Suppressor macrophage treated with lipopolysaccharide for 4 hours (primary cell): ENCODE measurements around the gene SUPT5H.

Experiments
- DNase-seq: peaks from one replicate; pipeline ENCODE4 v3.0.0-alpha.2; 2020

SUPT5H gene

DNA sequence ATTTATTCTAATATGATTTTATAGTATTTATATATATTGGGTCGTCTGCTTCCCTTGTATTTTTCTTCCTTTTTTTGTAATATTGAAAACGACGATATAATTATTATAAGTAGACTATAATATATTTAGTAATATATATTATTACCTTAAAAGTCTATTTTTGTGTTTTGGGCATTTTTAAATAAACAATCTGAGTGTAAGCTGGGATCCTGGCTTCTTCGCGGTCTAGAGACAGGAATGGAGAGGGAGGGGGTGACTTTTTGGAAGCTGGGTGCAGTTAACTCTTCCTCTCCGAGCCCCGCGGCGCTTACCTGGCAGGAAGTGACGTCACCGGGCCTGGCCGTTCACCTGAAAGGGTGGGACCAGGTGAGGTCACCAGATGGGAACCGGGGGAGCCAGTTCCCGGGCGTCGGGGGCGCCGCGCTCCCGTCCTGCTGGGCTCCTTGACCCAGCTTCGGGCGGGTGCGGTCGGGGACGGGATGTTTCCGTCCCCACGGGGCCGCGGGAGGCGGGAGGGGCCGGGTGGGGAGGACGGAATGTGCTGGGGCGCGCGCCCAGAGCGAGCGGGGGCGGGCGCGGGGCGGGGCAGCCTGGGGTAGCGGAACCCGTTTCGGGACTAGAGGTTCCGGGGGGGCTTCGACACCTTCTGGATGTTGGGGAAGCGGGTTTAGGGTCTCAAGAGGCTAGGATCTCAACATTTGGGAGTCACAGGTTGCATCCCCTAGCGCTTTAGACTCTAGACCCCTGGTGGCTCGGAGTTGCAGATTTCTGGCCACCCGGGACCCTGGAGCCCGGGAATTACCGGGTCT lies 36.0 kb upstream of the SUPT5H start:
- peak; percentile 91 for DNase-seq

DNA sequence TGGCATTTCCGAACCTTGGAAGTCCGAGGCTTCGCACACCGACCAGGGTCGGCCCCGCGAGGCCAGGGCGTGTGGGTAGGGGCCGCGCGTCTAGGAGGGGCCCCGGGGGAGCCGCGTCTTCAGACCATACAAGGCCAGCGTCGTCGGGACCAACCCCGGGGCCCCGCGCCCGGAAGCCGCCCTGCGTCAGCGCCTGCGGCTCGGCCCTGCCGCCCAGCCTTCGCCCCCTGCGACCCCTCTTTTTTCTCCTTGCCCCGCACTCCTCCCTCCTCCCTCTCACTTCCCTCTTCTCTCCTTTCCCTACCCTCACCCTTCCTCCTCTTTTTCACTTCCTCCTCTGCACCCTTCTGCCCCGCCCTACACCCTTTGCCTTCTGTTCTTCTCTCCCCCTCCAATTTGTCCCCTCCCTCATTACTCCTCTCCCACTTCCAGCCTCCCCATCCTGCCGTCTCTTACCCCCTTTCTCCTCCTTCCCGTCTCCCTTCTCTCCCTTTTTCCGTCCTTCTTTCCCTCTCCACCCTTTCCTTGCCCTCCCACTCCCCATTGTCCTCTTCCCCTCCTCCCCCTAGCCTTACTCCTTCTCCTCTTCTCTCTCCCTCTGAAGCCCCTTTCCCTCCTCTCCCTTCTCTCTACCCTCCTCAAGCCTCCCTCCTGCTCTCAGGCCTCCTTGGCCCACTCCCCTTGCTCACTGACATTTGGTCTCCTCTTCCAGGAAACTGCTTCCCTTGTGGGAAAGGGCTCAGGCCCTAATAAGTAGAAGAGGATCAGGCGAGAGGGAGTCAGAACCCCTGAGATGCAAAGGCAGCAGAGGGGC lies 35.2 kb upstream of the SUPT5H start:
- DNase-seq: peak; percentile 90

DNA sequence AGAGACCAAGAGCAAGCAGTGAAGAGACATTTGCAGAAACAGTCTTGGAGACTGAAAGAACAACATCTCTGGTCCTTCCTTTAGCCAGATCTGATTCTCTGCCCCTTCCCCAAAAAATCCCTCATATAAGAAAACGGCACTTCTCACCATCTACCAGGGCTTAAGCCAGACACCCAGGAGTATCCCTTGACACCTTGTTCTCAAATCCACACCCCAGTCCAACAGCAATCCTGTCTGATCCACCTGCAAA lies 34.6 kb upstream of the SUPT5H start:
- DNase-seq: no peak

DNA sequence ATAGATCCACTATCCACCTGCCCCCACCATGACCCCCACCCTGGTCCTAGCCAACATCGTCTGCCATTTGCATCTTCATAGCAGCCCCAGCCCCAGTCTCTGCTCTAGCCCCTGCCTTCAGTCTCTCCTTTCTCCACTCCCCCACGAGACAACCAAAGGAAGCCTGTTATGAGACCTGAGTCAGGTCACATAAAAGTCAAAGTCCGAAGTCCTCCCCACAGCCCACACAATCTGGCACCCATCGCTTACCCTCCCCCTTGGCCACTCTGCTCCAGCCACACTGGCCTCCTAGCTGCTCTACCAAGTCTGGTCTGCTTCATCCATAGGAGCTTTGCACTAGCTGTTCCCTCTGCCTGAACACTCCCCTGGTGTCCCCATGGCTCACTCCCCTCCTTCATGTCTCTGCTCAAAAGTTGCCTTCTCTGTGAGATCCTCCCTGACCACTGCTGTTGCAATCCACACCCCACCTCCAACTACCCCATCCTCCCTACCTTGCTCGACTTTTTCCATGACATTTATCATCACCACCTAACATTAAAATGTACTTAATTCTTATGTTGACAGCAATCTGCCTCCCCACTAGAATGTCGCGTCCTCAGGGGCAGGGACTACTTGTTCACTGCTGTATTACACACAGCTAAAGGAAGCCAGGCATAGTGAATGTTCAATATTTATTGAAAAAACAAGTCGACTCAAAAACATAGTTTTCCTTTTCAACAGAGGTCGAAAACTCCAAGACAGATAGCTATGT lies 34.1 kb upstream of the SUPT5H start:
- peak; percentile 73 for DNase-seq

DNA sequence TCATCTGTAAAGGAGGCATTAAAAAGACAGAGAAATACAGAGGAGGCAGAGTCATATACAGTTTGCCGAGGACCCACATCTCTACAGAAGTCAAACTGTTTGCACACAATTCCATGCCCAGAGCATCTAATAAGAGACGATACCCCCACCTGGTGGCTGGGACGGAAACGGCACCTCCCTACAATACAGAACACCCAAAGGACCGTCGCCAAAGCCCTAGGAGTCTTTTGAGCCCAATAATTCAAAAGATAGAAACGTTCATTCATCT lies 33.6 kb upstream of the SUPT5H start:
- DNase-seq: peak; percentile 96

DNA sequence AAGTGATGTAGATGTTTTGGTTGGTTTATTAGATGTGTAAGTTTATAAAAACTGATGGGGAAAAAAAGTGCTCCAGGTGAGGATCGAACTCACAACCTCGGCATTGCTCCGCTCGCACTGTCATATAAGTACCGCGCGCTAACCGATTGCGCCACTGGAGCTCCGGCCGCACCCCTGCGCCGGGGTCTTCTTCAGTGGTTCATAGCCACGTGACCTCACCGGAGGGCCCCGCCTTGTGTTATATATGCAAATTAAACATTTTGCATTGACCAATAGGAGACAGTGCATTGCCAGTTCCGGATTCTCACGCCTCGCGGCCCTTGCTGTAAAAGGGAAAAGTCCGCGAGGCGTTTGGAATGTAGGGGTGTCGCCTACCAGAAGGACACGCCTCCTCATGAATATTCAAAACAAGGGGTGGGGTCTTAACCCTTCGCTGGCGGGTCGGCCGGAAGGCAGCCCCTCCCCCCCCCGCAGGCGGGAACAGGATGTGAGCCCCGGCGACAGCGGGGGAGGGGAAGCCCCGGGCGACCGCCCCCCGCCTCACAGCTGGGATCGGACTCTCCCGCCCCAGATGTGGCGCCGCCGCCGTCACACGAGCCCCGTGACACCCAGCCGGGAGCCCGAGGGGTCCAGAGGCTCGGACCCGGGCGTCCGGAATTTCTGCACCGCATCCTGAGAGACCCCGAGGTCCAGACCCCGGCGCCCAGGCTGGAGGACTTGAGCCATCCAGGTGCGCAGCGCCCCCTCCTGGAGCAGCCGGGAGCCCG lies 33.1 kb upstream of the SUPT5H start, which contains the start of gene PLEKHG2:
Gene PLEKHG2 (plus strand): TSS at position 570 of the 767 bp plus-strand sequence. CDS start 1,418 bp downstream, outside the sequence.
- peak; percentile 99 for DNase-seq

DNA sequence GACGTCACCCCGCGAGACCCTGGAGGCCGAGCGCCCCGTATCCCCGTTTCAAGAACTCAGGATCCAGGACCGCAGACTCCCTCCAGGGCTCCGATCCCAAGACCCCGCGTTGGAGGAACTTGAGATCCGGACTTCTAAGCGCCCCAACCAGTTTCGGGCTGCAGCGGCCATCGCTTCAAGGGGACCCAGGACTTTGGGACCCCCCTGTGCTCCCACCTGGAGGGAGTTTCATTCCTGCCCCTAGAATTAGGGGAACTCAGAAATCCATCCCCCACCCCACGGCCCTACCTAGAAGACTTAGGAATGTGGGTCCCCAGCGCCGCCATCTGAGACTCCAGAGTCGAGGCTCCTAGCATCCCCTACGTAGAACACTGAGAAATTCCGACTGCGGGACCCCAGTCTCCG lies 32.5 kb upstream of the SUPT5H start:
- DNase-seq: peak; percentile 42

DNA sequence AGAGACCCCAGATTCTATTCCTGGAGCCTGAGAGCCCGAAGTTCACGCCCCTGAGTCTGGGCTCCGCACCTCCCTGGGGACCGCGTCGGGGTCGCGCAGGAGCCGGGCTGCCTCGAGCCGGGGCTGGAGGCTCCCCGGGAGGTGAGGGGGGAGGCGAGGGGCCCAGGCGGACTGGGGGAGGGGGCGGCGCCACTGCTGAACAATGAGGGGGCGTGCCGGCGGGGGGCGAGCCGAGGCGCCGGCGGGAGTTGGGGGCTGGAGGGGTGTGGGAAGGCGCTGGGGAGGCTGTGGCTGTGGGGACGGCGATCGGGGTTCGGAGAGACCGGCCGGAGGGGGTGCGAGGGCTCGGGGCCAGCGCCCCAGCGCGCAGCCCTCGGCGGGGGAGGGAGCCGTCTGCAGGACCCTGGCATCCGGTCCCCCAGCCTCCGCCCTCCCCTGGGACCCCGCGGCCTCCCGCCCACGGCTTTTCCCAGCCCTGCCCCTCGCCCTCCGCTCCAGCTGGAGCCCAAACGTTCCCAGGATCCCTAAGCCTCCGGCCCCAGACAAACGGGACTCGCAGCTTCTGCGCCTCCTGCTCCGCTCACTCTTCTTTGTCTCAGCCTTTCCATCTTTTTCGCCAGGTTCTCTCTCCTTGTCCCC lies 32.0 kb upstream of the SUPT5H start:
- peak; percentile 30 for DNase-seq

DNA sequence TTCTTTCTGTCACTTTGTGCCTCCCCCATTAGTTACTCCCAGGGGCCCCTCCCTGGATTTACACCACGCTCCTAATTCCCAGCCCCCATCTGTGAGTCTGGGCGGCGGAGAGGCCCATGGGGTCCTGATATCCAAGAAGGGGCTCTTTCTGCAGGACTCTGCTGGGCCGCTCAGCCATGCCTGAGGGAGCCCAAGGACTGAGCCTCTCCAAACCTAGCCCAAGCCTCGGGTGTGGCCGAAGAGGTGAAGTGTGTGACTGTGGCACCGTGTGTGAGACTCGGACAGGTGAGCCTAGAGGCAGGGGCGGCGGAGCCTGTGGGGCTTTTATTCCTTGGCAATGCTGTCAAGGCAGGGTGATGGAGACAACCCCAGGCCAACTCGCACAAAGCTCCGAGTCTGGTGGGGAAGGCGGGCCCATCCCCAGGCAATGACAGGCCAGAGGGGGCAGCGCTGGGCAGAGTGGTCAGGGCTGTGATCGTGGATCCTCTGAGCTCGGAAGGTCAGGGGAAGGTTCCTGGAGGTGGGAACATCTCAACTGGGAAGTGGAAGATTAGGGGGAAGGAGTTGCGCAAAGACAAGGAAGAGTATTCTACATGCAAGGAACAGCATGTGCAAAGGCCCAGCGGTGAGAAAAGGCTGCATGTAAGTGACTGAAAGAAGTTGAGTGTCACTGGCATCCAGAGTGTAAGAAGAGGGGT lies 31.3 kb upstream of the SUPT5H start:
- DNase-seq: peak; percentile 55

DNA sequence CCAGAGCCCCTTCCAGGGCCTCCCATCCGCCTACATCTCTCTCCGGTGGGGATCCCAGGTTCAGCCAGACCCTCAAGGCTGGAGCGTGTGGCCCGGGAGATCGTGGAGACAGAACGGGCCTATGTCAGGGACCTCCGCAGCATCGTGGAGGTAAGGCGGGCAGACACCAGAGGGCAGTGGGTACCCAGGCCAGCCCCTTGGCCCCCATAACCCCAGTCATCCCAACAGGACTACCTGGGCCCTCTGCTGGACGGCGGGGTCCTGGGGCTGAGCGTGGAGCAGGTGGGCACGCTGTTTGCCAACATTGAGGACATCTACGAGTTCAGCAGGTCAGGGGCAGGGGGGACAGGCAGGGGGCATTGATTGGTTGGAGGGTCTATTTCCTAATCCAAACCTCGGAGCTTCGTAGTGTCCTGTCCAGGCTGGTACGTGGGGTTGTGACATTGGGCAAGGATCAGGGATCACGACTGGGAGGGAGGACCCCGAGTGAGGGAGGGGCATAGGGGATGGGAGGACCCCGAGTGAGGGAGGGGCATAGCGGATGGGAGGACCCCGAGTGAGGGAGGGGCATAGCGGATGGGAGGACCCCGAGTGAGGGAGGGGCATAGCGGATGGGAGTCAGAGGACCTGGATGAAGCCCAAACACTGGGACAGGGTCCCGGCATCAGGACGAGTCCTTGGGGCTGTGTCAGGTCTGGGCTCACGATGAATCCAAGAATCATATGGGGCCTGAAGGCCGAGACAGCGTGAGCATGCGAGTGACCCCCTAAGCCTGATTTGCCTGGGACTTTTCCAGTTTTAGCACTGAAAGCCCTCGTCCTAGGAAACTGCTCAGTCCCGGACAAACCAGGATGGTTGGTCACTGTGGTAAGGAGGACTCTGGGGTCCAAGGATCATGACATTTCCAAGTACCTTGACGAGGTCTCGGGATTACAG lies 30.0 kb upstream of the SUPT5H start:
- no peak for DNase-seq

DNA sequence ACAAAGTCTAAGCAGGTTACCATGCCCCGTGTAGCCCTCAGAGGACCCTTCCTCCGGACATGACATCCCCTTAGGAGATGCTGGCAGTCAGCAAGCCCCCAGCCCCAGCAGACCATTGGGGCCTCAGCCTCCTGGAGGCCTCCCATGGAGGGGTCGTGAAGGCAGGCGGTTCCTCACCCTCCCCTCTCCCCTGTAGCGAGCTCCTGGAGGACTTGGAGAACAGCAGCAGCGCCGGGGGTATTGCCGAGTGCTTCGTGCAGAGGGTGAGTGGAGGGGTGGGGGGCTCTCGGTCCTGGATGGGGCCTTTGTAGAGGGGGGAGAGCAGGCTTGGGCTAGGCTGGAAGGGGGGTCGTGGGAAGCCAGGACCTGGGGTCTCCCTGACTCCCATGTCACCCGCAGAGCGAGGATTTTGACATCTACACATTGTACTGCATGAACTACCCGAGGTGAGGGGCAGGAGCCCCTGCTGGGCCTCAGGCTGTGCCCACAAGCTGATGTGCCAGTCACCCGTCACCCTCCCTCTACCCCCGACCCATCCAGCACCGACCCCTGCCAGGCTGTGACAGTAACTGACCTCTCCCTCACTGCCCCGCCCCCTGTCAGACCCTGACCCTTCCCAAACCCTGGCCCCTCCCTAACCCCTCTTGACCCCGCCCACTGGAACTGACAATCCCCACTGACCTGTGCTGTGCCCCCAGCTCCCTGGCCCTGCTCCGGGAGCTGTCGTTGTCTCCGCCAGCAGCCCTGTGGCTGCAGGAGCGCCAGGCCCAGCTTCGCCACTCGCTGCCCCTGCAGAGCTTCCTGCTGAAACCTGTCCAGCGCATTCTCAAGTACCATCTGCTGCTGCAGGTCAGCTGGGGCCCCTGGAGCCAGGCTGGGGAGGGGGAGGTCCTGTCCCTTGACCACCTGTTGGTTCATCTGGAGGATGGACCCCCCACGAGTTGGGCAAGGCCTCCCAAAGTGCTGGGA lies 28.9 kb upstream of the SUPT5H start:
- DNase-seq: no peak

DNA sequence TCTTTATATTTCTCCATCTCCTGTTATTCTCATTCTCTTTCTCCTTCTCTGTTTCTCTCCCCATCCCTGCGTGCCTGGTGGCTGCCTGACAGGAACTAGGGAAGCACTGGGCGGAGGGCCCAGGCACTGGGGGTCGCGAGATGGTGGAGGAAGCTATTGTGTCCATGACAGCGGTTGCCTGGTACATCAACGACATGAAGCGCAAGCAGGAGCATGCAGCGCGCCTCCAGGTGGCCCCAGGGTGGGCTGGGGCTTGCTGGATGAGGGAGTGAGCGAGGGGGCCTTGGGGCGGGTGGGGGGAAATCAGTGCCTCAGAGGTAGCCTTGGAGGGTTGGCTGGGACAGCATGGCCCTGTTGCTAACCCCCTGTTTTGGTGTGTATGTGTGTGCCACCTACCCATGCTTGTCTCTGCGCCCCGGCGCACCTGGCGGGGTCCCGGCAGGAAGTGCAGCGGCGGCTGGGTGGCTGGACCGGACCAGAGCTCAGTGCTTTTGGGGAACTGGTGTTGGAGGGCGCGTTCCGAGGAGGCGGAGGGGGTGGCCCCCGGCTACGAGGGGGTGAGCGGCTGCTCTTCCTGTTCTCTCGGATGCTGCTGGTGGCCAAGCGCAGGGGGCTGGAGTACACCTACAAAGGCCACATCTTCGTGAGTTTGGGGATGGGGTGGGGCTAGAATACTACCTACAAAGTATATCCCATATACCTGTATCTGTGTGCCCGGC lies 27.8 kb upstream of the SUPT5H start:
- DNase-seq: no peak

DNA sequence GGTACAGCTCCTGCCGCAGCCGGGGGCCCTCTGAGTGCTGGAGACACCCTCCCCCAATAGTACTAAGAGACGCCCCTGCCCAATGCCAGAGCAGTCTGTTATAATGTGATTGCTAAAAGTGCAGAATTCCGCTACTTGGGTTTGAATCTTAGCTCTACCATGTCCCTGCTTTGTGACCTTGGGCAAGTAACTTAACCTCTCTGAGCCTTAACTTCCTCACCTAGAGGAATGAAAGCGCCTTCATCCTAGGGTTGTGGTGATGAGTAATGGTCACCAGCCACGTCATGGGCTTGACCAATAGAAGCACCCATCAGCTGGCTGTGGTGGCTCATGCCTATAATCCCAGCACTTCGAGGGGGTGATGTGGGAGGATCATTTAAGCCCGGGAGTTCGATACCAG lies 26.4 kb upstream of the SUPT5H start:
- peak; percentile 25 for DNase-seq

DNA sequence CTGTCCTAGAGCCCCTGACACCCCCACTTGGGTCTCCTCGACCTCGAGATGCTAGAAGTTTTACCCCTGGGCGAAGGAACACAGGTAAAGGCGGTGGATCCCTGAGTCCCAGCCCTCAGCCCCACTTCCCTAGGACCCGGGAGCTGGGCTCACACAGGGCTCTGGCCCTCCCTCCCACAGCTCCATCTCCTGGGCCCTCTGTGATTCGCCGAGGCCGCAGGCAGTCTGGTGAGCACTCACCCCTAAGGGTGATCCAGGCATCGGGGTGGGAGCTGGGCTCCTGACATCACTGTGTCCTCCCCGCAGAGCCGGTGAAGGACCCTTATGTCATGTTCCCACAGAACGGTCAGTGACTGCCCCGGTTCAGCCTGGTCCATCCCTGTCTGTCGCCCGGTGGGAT lies 24.6 kb upstream of the SUPT5H start:
- no peak for DNase-seq

DNA sequence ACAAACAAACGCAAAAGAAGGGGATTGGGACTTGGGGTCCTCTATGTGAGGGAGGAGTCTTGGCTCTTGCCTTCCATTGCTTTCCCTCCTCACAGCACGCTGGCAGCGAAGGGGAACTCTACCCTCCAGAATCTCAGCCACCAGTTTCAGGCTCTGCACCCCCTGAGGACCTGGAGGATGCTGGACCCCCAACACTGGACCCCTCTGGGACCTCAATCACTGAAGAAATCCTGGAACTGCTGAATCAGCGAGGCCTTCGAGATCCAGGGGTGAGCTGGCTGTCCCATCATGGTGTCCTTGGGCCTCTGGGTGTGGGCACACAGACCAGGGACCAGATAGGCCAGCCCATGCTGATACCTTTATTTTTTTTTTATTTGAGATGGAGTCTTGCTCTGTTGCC lies 23.4 kb upstream of the SUPT5H start:
- no peak for DNase-seq

DNA sequence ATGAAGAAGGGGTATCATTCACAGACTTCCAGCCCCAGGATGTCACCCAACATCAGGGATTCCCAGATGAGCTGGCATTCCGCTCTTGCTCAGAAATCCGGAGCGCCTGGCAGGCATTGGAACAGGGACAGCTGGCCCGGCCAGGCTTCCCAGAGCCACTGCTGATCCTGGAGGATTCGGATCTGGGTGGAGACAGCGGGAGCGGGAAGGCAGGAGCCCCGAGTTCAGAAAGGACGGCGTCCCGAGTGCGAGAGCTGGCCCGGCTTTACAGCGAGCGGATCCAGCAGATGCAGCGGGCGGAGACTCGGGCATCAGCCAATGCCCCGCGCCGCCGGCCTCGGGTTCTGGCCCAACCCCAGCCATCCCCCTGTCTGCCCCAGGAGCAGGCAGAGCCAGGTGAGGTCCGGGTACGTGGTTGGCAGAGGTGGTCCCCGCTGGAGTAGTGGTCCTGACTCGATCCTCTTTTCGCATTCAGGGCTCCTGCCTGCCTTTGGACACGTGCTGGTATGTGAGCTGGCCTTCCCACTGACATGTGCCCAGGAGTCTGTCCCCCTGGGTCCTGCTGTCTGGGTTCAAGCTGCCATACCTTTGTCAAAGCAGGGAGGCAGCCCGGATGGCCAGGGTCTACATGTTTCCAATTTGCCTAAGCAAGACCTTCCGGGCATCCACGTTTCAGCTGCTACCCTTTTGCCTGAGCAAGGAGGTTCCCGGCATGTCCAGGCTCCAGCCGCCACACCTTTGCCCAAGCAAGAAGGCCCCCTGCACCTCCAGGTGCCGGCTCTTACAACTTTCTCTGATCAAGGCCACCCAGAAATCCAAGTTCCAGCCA lies 21.9 kb upstream of the SUPT5H start:
- no peak for DNase-seq

DNA sequence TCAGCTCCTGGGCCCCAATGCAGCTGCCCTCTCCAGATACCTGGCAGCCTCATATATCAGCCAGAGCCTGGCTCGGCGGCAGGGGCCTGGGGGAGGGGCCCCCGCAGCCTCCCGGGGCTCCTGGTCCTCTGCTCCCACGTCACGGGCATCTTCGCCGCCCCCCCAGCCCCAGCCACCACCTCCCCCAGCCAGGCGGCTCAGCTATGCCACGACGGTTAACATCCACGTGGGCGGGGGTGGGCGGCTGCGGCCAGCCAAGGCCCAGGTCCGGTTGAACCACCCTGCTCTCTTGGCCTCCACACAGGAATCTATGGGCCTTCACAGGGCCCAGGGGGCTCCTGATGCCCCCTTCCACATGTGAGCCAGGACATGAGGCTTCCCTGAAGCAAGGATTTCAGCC lies 20.4 kb upstream of the SUPT5H start:
- no peak for DNase-seq

DNA sequence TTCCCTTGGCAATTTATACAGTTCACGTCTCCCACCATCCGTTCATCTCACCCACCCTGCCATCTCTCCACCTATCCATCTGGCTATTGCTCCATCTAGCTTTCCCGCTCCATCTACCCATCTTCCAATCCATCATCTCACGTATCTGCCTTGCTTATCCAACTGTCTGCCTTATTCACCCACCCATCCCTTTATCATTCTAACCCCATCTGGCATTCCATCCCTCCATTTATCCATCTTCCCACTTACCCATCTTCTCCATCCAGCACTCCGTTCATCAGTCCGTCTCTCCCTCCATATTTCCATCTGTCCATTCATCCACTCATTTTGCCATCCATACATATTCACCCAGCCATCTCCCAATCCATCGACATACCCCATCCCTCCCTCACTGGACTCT lies 19.6 kb upstream of the SUPT5H start:
- no peak for DNase-seq
